Ishikawa (cell line): ENCODE data around the gene KASH5.

Source experiments
- CEBPB ChIP-seq: IDR thresholded peaks from 2 replicates; pipeline ENCODE4 v1.6.1; 2012
- CREB1 ChIP-seq: IDR thresholded peaks from 2 replicates; pipeline ENCODE4 v1.6.1; 2012; ENCODE audit warnings: low read depth
- EGR1 ChIP-seq: IDR thresholded peaks from 2 replicates; pipeline ENCODE4 v1.6.1; 2012
- EP300 ChIP-seq: IDR thresholded peaks from 2 replicates; pipeline ENCODE4 v1.6.1; 2012; ENCODE audit warnings: borderline replicate concordance
- FOXM1 ChIP-seq: IDR thresholded peaks from 2 replicates; pipeline ENCODE4 v1.6.1; 2012; ENCODE audit warnings: low read depth, borderline replicate concordance
- NFIC ChIP-seq: IDR thresholded peaks from 2 replicates; pipeline ENCODE4 v1.6.1; 2012
- RAD21 ChIP-seq: IDR thresholded peaks from 2 replicates; pipeline ENCODE4 v1.6.1; 2012; ENCODE audit warnings: low read depth
- TAF1 ChIP-seq: IDR thresholded peaks from 2 replicates; pipeline ENCODE4 v1.6.1; 2012; ENCODE audit warnings: low read depth, mild to moderate bottlenecking
- TCF12 ChIP-seq: IDR thresholded peaks from 2 replicates; pipeline ENCODE4 v1.6.1; 2012; ENCODE audit warnings: low read depth
- TEAD4 ChIP-seq: IDR thresholded peaks from 2 replicates; pipeline ENCODE4 v1.6.1; 2012
- YY1 ChIP-seq: IDR thresholded peaks from 2 replicates; pipeline ENCODE4 v1.6.1; 2012; ENCODE audit warnings: low read depth
- ZBTB7A ChIP-seq: IDR thresholded peaks from 2 replicates; pipeline ENCODE4 v1.6.1; 2012; ENCODE audit warnings: low read depth
- TF ChIP-seq, protein P1 (sequence below): IDR thresholded peaks from 2 replicates; pipeline ENCODE4 v1.6.1; 2012; ENCODE audit warnings: low read depth, mild to moderate bottlenecking
- TF ChIP-seq, protein P2 (sequence below): IDR thresholded peaks from 2 replicates; pipeline ENCODE4 v1.6.1; 2012
- TF ChIP-seq, protein P3 (sequence below): IDR thresholded peaks from 2 replicates; pipeline ENCODE4 v1.6.1; 2012

The KASH5 gene

DNA sequence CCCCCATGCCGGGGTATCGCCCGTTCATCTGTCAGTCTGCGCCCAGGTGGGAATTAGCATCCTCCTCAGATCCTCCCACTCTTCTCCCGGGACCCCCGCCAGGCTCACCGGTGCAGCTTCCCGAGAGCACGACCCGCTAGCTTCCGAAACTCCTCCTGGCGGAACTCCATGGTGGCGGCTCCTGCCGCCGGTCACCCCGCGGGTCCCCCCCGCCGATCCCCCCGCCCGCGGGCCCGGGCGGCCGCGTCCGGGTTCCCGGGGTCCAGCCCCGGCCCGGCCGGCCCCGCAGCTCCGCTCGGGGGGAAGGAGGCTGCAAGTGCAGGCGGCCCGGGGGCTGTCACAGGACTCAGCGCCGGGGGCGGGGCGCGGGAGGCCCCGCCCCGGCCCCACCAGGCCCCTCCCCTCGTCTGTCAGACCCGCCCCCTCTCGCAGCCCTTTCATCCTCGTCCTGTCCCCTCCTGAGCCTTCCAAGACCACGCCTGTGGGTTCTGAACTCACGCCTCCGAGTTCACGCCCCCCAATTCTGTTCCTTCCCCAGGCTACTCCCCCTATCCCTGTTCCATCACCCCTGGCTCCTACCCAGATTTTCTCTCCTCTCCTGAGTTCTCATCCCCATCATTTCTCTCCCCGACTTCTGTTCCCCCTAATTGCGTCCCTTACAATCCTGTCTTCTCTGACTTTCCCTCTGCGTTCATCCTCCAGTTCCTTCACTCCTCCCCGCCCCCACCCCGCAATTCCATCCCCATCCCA, 53.3 kb downstream of the KASH5 start, which contains the start of gene SLC17A7:
Gene SLC17A7 (minus strand): TSS at position 318 of the 750 bp plus-strand sequence. CDS start 148 bp downstream, at position 170.
- no peak for TF ChIP-seq YY1
- no peak for TF ChIP-seq NFIC
- TF ChIP-seq, protein P1, sequence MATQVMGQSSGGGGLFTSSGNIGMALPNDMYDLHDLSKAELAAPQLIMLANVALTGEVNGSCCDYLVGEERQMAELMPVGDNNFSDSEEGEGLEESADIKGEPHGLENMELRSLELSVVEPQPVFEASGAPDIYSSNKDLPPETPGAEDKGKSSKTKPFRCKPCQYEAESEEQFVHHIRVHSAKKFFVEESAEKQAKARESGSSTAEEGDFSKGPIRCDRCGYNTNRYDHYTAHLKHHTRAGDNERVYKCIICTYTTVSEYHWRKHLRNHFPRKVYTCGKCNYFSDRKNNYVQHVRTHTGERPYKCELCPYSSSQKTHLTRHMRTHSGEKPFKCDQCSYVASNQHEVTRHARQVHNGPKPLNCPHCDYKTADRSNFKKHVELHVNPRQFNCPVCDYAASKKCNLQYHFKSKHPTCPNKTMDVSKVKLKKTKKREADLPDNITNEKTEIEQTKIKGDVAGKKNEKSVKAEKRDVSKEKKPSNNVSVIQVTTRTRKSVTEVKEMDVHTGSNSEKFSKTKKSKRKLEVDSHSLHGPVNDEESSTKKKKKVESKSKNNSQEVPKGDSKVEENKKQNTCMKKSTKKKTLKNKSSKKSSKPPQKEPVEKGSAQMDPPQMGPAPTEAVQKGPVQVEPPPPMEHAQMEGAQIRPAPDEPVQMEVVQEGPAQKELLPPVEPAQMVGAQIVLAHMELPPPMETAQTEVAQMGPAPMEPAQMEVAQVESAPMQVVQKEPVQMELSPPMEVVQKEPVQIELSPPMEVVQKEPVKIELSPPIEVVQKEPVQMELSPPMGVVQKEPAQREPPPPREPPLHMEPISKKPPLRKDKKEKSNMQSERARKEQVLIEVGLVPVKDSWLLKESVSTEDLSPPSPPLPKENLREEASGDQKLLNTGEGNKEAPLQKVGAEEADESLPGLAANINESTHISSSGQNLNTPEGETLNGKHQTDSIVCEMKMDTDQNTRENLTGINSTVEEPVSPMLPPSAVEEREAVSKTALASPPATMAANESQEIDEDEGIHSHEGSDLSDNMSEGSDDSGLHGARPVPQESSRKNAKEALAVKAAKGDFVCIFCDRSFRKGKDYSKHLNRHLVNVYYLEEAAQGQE: no peak
- TF ChIP-seq, protein P2, sequence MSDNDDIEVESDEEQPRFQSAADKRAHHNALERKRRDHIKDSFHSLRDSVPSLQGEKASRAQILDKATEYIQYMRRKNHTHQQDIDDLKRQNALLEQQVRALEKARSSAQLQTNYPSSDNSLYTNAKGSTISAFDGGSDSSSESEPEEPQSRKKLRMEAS: no peak
- no peak for TF ChIP-seq ZBTB7A
- no peak for TF ChIP-seq FOXM1
- no peak for TF ChIP-seq TCF12
- TF ChIP-seq EP300: no peak
- no peak for TF ChIP-seq EGR1
- TF ChIP-seq TAF1: no peak
- no peak for TF ChIP-seq TEAD4
- TF ChIP-seq, protein P3, sequence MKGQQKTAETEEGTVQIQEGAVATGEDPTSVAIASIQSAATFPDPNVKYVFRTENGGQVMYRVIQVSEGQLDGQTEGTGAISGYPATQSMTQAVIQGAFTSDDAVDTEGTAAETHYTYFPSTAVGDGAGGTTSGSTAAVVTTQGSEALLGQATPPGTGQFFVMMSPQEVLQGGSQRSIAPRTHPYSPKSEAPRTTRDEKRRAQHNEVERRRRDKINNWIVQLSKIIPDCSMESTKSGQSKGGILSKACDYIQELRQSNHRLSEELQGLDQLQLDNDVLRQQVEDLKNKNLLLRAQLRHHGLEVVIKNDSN: no peak
- TF ChIP-seq RAD21: no peak
- TF ChIP-seq CREB1: no peak
- TF ChIP-seq CEBPB: no peak

DNA sequence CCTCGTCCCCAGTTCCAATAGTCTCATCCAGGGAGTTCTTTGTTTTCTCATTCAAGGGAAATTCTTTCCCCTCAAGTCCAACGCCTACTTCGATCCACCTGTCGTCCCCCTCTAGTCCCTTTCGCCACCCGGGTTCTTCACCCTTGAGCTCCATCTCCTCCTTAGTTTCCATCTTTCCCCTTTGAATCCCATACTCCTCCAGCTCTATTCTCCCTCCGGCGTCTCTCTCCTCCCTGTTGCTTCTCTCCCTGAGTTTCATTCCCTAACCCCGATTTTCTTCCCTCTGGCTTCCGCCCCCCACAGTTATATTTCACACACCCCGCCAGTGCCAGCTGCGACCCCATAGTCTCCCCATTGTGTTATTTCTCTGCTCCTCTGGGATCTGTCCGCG, 53.9 kb downstream of the KASH5 start:
- TF ChIP-seq EP300 (no peak), EGR1 (no peak), YY1 (no peak), TEAD4 (no peak), RAD21 (no peak)
- TF ChIP-seq, protein P3: no peak
- TF ChIP-seq, protein P1: no peak

DNA sequence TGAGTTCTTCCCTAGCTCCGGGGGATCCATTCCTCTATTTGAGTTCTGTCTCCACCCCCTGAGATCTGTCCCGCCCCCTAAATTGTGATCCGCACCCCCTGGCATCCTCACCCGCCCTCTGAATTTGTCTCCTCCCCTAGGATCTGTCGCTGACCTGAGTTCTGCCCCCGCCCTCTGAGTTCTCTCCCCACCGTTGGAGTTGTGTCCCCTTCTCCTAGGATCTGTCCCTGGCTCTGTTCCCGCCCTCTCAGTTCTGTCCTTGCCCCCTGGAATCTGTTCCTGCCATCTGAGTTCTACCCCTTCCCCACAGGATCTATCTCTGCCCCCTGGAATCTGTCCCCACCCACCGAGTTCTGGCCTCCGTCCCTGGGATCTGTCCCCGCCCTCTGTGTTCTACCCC, 54.3 kb downstream of the KASH5 start:
- no peak for TF ChIP-seq EP300
- no peak for TF ChIP-seq TAF1
- no peak for TF ChIP-seq EGR1
- no peak for TF ChIP-seq ZBTB7A
- TF ChIP-seq NFIC: no peak
- TF ChIP-seq, protein P3: no peak
- TF ChIP-seq, protein P1: no peak
- TF ChIP-seq CEBPB: no peak
- no peak for TF ChIP-seq TCF12
- TF ChIP-seq CREB1: no peak
- no peak for TF ChIP-seq RAD21
- TF ChIP-seq, protein P2: no peak
- TF ChIP-seq FOXM1: no peak
- TF ChIP-seq TEAD4: no peak
- TF ChIP-seq YY1: no peak
